CD8-positive, alpha-beta memory T cell (primary cell): ENCODE results near the gene S100A7. TPM values are rescaled to one million over a fixed set of nuclear protein-coding genes. Genes with fewer than 3 reads are reported as not detected.

Experiments used
- CTCF ChIA-PET: fragments of 350-600 bp; sonication (Branson Sonifier 250); formaldehyde crosslinking; loops from one replicate; lab custom pipeline; 2021; ENCODE audit warnings: antibody characterized with exemption; lab: Charles Lee
- POLR2A ChIA-PET: fragments of 350-600 bp; sonication (Branson Sonifier 250); formaldehyde crosslinking; loops from one replicate; lab custom pipeline; 2021; ENCODE audit warnings: antibody characterized with exemption; lab: Charles Lee
- DNase-seq, 5 donors: peaks; one replicate each; pipeline versions ENCODE4 v3.0.0 to v3.0.0-alpha.2; 2020 to 2022; ENCODE audit warnings: mixed read lengths in 1 of 5
- H3K27ac ChIP-seq: one replicate; pipeline ENCODE4 v1.7.0; 2013; ENCODE audit warnings: low read depth, mild to moderate bottlenecking, low read length, moderate library complexity
- H3K27me3 ChIP-seq: 2 replicates; pipeline ENCODE4 v1.7.0; 2013; ENCODE audit warnings: low read length, mild to moderate bottlenecking; ENCODE audit not compliant: insufficient read depth, poor library complexity, severe bottlenecking
- H3K36me3 ChIP-seq: 2 replicates; pipeline ENCODE4 v1.7.0; 2013; ENCODE audit warnings: mild to moderate bottlenecking, low read length, moderate library complexity; ENCODE audit not compliant: insufficient read depth
- H3K4me1 ChIP-seq: 2 replicates; pipeline ENCODE4 v1.7.0; 2013; ENCODE audit warnings: mild to moderate bottlenecking, low read length, moderate library complexity; ENCODE audit not compliant: insufficient read depth
- H3K4me3 ChIP-seq: 2 replicates; pipeline ENCODE4 v1.7.0; 2013; ENCODE audit warnings: mild to moderate bottlenecking, low read length
- H3K9me3 ChIP-seq: 2 replicates; pipeline ENCODE4 v1.7.0; 2013; ENCODE audit warnings: mild to moderate bottlenecking, low read length
- H3K27ac Mint-ChIP-seq, 8 donors: one replicate each; pipeline ENCODE4 v1.8.0; 2020 to 2021; ENCODE audit warnings: mixed read lengths in 8 of 8, mild to moderate bottlenecking in 6 of 8, inconsistent platforms in 3 of 8, moderate library complexity in 3 of 8
- H3K27me3 Mint-ChIP-seq, 2 donors: one replicate each; pipeline ENCODE4 v1.8.0; 2020 to 2021; ENCODE audit warnings: mixed read lengths in 2 of 2, mild to moderate bottlenecking in 1 of 2, moderate library complexity in 1 of 2
- H3K36me3 Mint-ChIP-seq, 3 donors: one replicate each; pipeline ENCODE4 v1.8.0; 2020 to 2021; ENCODE audit warnings: mixed read lengths in 3 of 3, inconsistent platforms in 1 of 3, mild to moderate bottlenecking in 1 of 3
- H3K4me1 Mint-ChIP-seq, 3 donors: one replicate each; pipeline ENCODE4 v1.8.0; 2020 to 2021; ENCODE audit warnings: mixed read lengths in 3 of 3, inconsistent platforms in 1 of 3, mild to moderate bottlenecking in 1 of 3
- H3K4me3 Mint-ChIP-seq, 7 donors: one replicate each; pipeline ENCODE4 v1.8.0; 2020 to 2021; ENCODE audit warnings: mixed read lengths in 7 of 7, mild to moderate bottlenecking in 6 of 7, moderate library complexity in 4 of 7, inconsistent platforms in 2 of 7
- H3K9me3 Mint-ChIP-seq, 5 donors: one replicate each; pipeline ENCODE4 v1.8.0; 2020 to 2022; ENCODE audit warnings: mixed read lengths in 5 of 5, mild to moderate bottlenecking in 3 of 5, moderate library complexity in 2 of 5, inconsistent platforms in 1 of 5
- polyA plus RNA-seq: library from polyadenylated mRNA; unstranded; fragments of 300-500 nt; fragmentation: Illumina TruSeq; gene quantifications from one replicate; pipeline ENCODE4 v1.2.3, GENCODE V29; 2021
- total RNA-seq, 2 experiments: library from RNA; stranded (reverse); gene quantifications; one replicate each; pipeline ENCODE4 v1.2.3, GENCODE V29; 2021

S100A7 gene
- total and polyA plus RNA-seq, 3 experiments from 2014 or later: not detected

DNA sequence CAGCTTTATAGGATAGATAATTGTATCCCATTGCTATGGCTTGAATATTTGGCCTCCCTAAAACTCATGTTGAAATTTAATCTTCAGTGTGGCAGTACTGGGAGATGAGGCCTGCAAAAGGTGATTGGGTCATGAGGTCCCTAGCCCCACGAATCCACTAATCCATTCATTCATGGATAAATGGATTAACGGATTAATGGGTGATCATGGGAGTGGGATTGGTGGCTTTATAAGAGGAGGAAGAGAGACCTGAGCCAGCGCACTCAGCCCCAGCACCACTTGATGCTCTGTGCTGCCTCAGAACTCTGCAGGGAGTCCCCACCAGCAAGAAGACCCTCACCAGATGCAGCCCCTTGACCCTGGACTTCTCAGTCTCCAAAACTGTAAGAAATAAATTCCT lies 43.3 kb upstream of the S100A7 start:
- Mint-ChIP-seq H3K4me1 (no peaks in the 10 kb centered on the region), H3K27ac (no peak overlapping the region), H3K36me3 (no peaks in the 10 kb centered on the region), H3K4me3 (no peak overlapping the region), H3K9me3 (no peaks in the 10 kb centered on the region), H3K27me3 (peaks cover 7 to 23% of the 10 kb centered on the region in 2 donors)
- H3K27ac ChIP-seq: no peak overlapping the region
- no peaks in the 10 kb centered on the region for H3K36me3 ChIP-seq
- H3K27me3 ChIP-seq: peaks cover 5% of the 10 kb centered on the region
- H3K4me3 ChIP-seq: no peak overlapping the region
- no peaks in the 10 kb centered on the region for H3K9me3 ChIP-seq
- ChIA-PET CTCF (interaction anchor here (1.3 kb wide), 1 partner anchor 9 kb away, joined by 3 read pairs; no protein-coding TSS in a partner anchor), POLR2A (no interaction called here)
- no peak for DNase-seq
- H3K4me1 ChIP-seq: no peaks in the 10 kb centered on the region

GRCh38 chr1:153498746-153499145 lies 38.3 kb upstream of the S100A7 start:
- CTCF ChIA-PET: interaction anchor here (0.8 to 1.2 kb wide), 3 partner anchors 10 to 12 kb away, joined by 3 read pairs; no protein-coding TSS in a partner anchor
- Mint-ChIP-seq H3K27me3 (peaks cover 18 to 56% of the 10 kb centered on the region in 2 donors), H3K4me1 (no peaks in the 10 kb centered on the region), H3K4me3 (no peak overlapping the region), H3K9me3 (no peaks in the 10 kb centered on the region), H3K36me3 (no peaks in the 10 kb centered on the region), H3K27ac (no peak overlapping the region)
- POLR2A ChIA-PET: no interaction called here
- Histone ChIP-seq H3K4me1 (no peaks in the 10 kb centered on the region), H3K4me3 (no peak overlapping the region), H3K27me3 (peaks cover 5% of the 10 kb centered on the region), H3K27ac (no peak overlapping the region), H3K36me3 (no peaks in the 10 kb centered on the region), H3K9me3 (no peaks in the 10 kb centered on the region)
- no peak for DNase-seq

DNA sequence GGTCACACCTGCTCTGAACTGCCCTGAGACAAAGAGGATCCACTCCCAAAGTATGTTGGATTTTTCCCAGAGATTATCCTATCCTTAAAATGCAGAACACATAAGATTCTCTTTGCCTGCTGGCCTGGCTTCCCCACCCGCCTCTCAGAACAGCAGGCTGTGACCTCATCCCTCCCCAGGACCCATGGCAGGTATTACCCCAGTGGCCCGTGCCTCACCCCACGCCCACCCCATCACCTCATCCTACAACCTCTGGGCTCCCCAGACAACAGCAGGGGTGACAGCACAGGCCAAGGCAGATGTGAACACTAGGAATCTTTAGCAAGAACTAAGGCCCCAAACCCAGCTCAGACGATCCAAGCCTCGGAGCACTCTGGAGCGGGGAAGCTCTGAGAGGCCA lies 35.1 kb upstream of the S100A7 start:
- no peaks in the 10 kb centered on the region for H3K9me3 Mint-ChIP-seq
- Histone ChIP-seq H3K36me3 (no peaks in the 10 kb centered on the region), H3K4me1 (no peaks in the 10 kb centered on the region), H3K4me3 (no peak overlapping the region), H3K27me3 (peaks cover 5% of the 10 kb centered on the region), H3K9me3 (no peaks in the 10 kb centered on the region), H3K27ac (no peak overlapping the region)
- ChIA-PET CTCF (interaction anchor here (0.8 to 4.8 kb wide), 17 partner anchors 9 to 149 kb away, joined by 3 to 35 read pairs (median 3); partner anchors contain the start of genes S100A3 and S100A9), POLR2A (no interaction called here)
- DNase-seq: no peak
- H3K4me3 Mint-ChIP-seq: no peak overlapping the region
- H3K4me1 Mint-ChIP-seq: no peaks in the 10 kb centered on the region
- H3K27me3 Mint-ChIP-seq: peaks cover 24 to 55% of the 10 kb centered on the region in 2 donors
- no peaks in the 10 kb centered on the region for H3K36me3 Mint-ChIP-seq
- H3K27ac Mint-ChIP-seq: no peak overlapping the region

- Mint-ChIP-seq H3K9me3 (no peaks in the 10 kb centered on the region), H3K27me3 (peaks cover 25 to 53% of the 10 kb centered on the region in 2 donors), H3K4me1 (no peaks in the 10 kb centered on the region), H3K36me3 (no peaks in the 10 kb centered on the region), H3K27ac (no peak overlapping the region), H3K4me3 (no peak overlapping the region)
- ChIA-PET POLR2A (no interaction called here), CTCF (interaction anchor here (0.7 to 4.8 kb wide), 19 partner anchors 9 to 259 kb away, joined by 3 to 35 read pairs (median 3); partner anchors contain the start of genes PGLYRP4, S100A3 and S100A9)
- DNase-seq: peak; percentile 38 to 78 (median 61)
- H3K4me3 ChIP-seq: no peak overlapping the region
- no peaks in the 10 kb centered on the region for H3K9me3 ChIP-seq
- H3K27ac ChIP-seq: no peak overlapping the region
- peaks cover 5% of the 10 kb centered on the region for H3K27me3 ChIP-seq
- no peaks in the 10 kb centered on the region for H3K36me3 ChIP-seq
- no peaks in the 10 kb centered on the region for H3K4me1 ChIP-seq
Measured at GRCh38 chr1:153494976-153495535, 34.6 kb upstream of the S100A7 start.

- H3K4me1 ChIP-seq: no peaks in the 10 kb centered on the region
- no peak overlapping the region for H3K4me3 ChIP-seq
- H3K9me3 Mint-ChIP-seq: no peaks in the 10 kb centered on the region
- DNase-seq: no peak
- ChIA-PET POLR2A (no interaction called here), CTCF (interaction anchor here (2.2 to 4.8 kb wide), 2 partner anchors 28 to 140 kb away, joined by 8 to 35 read pairs; no protein-coding TSS in a partner anchor)
- no peaks in the 10 kb centered on the region for H3K36me3 ChIP-seq
- H3K36me3 Mint-ChIP-seq: no peaks in the 10 kb centered on the region
- H3K27me3 Mint-ChIP-seq: peaks cover 19 to 42% of the 10 kb centered on the region in 2 donors
- H3K9me3 ChIP-seq: no peaks in the 10 kb centered on the region
- no peaks in the 10 kb centered on the region for H3K27me3 ChIP-seq
- H3K4me1 Mint-ChIP-seq: no peaks in the 10 kb centered on the region
- no peak overlapping the region for H3K27ac ChIP-seq
- H3K27ac Mint-ChIP-seq: peak overlapping the region in 1 of 8 donors; percentile 54
- H3K4me3 Mint-ChIP-seq: no peak overlapping the region
Measured at GRCh38 chr1:153493343-153493960, 33.0 kb upstream of the S100A7 start.

GRCh38 chr1:153490272-153491051 lies 30.0 kb upstream of the S100A7 start:
- no peak for DNase-seq
- H3K9me3 Mint-ChIP-seq: no peaks in the 10 kb centered on the region
- H3K4me1 Mint-ChIP-seq: no peaks in the 10 kb centered on the region

GRCh38 chr1:153488731-153489130 lies 28.3 kb upstream of the S100A7 start:
- Mint-ChIP-seq H3K27me3 (peaks cover 18 to 44% of the 10 kb centered on the region in 2 donors), H3K9me3 (no peaks in the 10 kb centered on the region), H3K4me3 (no peak overlapping the region), H3K27ac (peak overlapping the region in 1 of 8 donors; percentile 33), H3K4me1 (no peaks in the 10 kb centered on the region), H3K36me3 (peaks cover 0 to 3% (median 0%) of the 10 kb centered on the region in 3 donors)
- H3K9me3 ChIP-seq: no peaks in the 10 kb centered on the region
- H3K4me3 ChIP-seq: no peak overlapping the region
- CTCF ChIA-PET: interaction anchor here (0.6 to 1.1 kb wide), 2 partner anchors 10 to 244 kb away, joined by 3 read pairs; no protein-coding TSS in a partner anchor
- no peak overlapping the region for H3K27ac ChIP-seq
- DNase-seq: no peak
- POLR2A ChIA-PET: no interaction called here
- H3K4me1 ChIP-seq: no peaks in the 10 kb centered on the region
- H3K36me3 ChIP-seq: no peaks in the 10 kb centered on the region
- peaks cover 4% of the 10 kb centered on the region for H3K27me3 ChIP-seq

More at GRCh38 chr1:153490272-153491051, 30.0 kb upstream of the S100A7 start:
- POLR2A ChIA-PET: no interaction called here
- Histone ChIP-seq H3K27me3 (no peaks in the 10 kb centered on the region), H3K36me3 (no peaks in the 10 kb centered on the region), H3K27ac (no peak overlapping the region), H3K9me3 (no peaks in the 10 kb centered on the region), H3K4me3 (no peak overlapping the region), H3K4me1 (no peaks in the 10 kb centered on the region)
- H3K4me3 Mint-ChIP-seq: no peak overlapping the region
- no peaks in the 10 kb centered on the region for H3K36me3 Mint-ChIP-seq
- CTCF ChIA-PET: interaction anchor here (0.6 kb wide), 1 partner anchor 295 kb away, joined by 3 read pairs; no protein-coding TSS in a partner anchor
- H3K27me3 Mint-ChIP-seq: peaks cover 16 to 36% of the 10 kb centered on the region in 2 donors
- peak overlapping the region in 1 of 8 donors; percentile 66 for H3K27ac Mint-ChIP-seq
